H1 (cell line): ENCODE data around the gene IFT74. TPM values are rescaled to one million over a fixed set of nuclear protein-coding genes. Genes with fewer than 3 reads are reported as not detected.

ENCODE experiments used
- CTCF ChIA-PET: fragments of 300-600 bp; sonication (Branson Sonifier 250); formaldehyde crosslinking; loops from one replicate; lab custom pipeline; 2021; ENCODE audit not compliant: partially characterized antibody; lab: Charles Lee
- POLR2A ChIA-PET: fragments of 300-600 bp; sonication (Branson Sonifier 250); formaldehyde crosslinking; loops from one replicate; lab custom pipeline; 2021; ENCODE audit warnings: inconsistent platforms; ENCODE audit not compliant: partially characterized antibody; lab: Charles Lee
- DNase-seq, 2 experiments: peaks; one replicate each; pipeline versions ENCODE4 v3.0.0 to v3.0.0-alpha.2; 2010 to 2022; ENCODE audit warnings: low spot score in 2 of 2, low read depth in 1 of 2, mixed read lengths in 1 of 2
- FAIRE-seq: peaks from 2 replicates; lab custom pipeline; 2011; peaks lifted over from hg19 to GRCh38; lab: Jason Lieb, UNC
- H2AFZ ChIP-seq: 2 replicates; pipeline ENCODE4 v1.8.1; 2012; ENCODE audit warnings: low read length, inconsistent platforms
- H2AK5ac ChIP-seq: 2 replicates; pipeline ENCODE4 v1.6.1; 2013; ENCODE audit warnings: low read depth, low read length
- H2BK120ac ChIP-seq: replicated peaks from 2 replicates; pipeline ENCODE3; 2013; ENCODE audit warnings: low read depth, low read length, inconsistent platforms
- H2BK12ac ChIP-seq: 2 replicates; pipeline ENCODE4 v1.6.1; 2013; ENCODE audit warnings: low read depth, low read length
- H2BK15ac ChIP-seq: 2 replicates; pipeline ENCODE4 v1.6.1; 2013; ENCODE audit warnings: low read length
- H2BK20ac ChIP-seq: 2 replicates; pipeline ENCODE4 v1.6.1; 2013; ENCODE audit warnings: low read length
- H2BK5ac ChIP-seq: 2 replicates; pipeline ENCODE4 v1.6.1; 2013; ENCODE audit warnings: low read depth, low read length
- H3K14ac ChIP-seq: 2 replicates; pipeline ENCODE4 v1.6.1; 2013; ENCODE audit warnings: inconsistent platforms; ENCODE audit not compliant: insufficient read length
- H3K18ac ChIP-seq: 2 replicates; pipeline ENCODE4 v1.6.1; 2013; ENCODE audit warnings: low read length; ENCODE audit errors: extremely low read depth
- H3K23ac ChIP-seq: 2 replicates; pipeline ENCODE4 v1.6.1; 2013; ENCODE audit warnings: inconsistent platforms; ENCODE audit not compliant: insufficient read length
- H3K23me2 ChIP-seq: 2 replicates; pipeline ENCODE4 v1.6.1; 2013; ENCODE audit warnings: low read depth, low read length
- H3K27ac ChIP-seq: 2 replicates; pipeline ENCODE4 v1.6.1; 2011; ENCODE audit warnings: low read depth, low read length, inconsistent platforms
- H3K27me3 ChIP-seq, 4 experiments: replicated peaks in 1 of 4; 1 replicate in 1 of 4; 2 replicates in 3 of 4; pipeline versions ENCODE4 v1.6.1 to v1.8.1; 2011 to 2013; ENCODE audit warnings: low read length in 3 of 4, mild to moderate bottlenecking in 3 of 4, inconsistent platforms in 2 of 4, mixed read lengths in 2 of 4, moderate library complexity in 1 of 4; ENCODE audit not compliant: control insufficient read depth in 3 of 4, insufficient read depth in 3 of 4; ENCODE audit errors: extremely low read depth in 1 of 4
- H3K36me3 ChIP-seq, 4 experiments: 2 replicates each; pipeline versions ENCODE4 v1.6.1 to v1.8.1; 2011 to 2013; ENCODE audit warnings: mild to moderate bottlenecking in 4 of 4, low read length in 3 of 4, moderate library complexity in 2 of 4, control low read depth in 1 of 4, inconsistent platforms in 1 of 4; ENCODE audit not compliant: insufficient read depth in 4 of 4, control insufficient read depth in 2 of 4
- H3K4ac ChIP-seq: replicated peaks from 2 replicates; pipeline ENCODE3; 2013; ENCODE audit warnings: low read length, low read depth, mixed read lengths, inconsistent platforms; ENCODE audit not compliant: insufficient read length
- H3K4me1 ChIP-seq, 4 experiments: replicated peaks in 1 of 4; 1 replicate in 1 of 4; 2 replicates in 3 of 4; pipeline versions ENCODE4 v1.6.1 to v1.8.1; 2011 to 2013; ENCODE audit warnings: low read length in 3 of 4, inconsistent platforms in 2 of 4, mixed read lengths in 1 of 4; ENCODE audit not compliant: insufficient read depth in 4 of 4, control insufficient read depth in 3 of 4
- H3K4me2 ChIP-seq, 2 experiments: 2 replicates each; pipeline versions ENCODE4 v1.6.1 to v1.8.1; 2011 to 2013; ENCODE audit warnings: low read depth in 2 of 2, low read length in 2 of 2, control low read depth in 1 of 2, inconsistent platforms in 1 of 2, mild to moderate bottlenecking in 1 of 2; ENCODE audit not compliant: insufficient read depth in 1 of 2
- H3K4me3 ChIP-seq, 4 experiments: fragments of 200-600, 300-600 bp in 1 of 4; sonication (generic), shearing (Covaris generic), sonication (Bioruptor Twin) in 1 of 4; 2 replicates each; pipeline versions ENCODE4 v1.5.1 to v1.8.1; 2011 to 2016; ENCODE audit warnings: low read length in 4 of 4, low read depth in 3 of 4, control low read depth in 2 of 4, inconsistent platforms in 2 of 4, mild to moderate bottlenecking in 2 of 4, mixed read lengths in 1 of 4, moderate library complexity in 1 of 4; ENCODE audit not compliant: insufficient read depth in 2 of 4; ENCODE audit errors: extremely low read depth in 1 of 4
- H3K56ac ChIP-seq: replicated peaks from 2 replicates; pipeline ENCODE3; 2013; ENCODE audit warnings: low read depth, mild to moderate bottlenecking, mixed read lengths, low read length, inconsistent platforms; ENCODE audit not compliant: insufficient read length
- H3K79me1 ChIP-seq: 2 replicates; pipeline ENCODE4 v1.6.1; 2013; ENCODE audit warnings: low read depth, low read length, control low read depth
- H3K79me2 ChIP-seq, 2 experiments: 2 replicates each; pipeline versions ENCODE4 v1.6.1 to v1.8.1; 2012 to 2013; ENCODE audit warnings: low read length in 2 of 2, mild to moderate bottlenecking in 2 of 2, inconsistent platforms in 1 of 2; ENCODE audit not compliant: insufficient read depth in 2 of 2, control insufficient read depth in 1 of 2
- H3K9ac ChIP-seq, 4 experiments: replicated peaks in 1 of 4; 1 replicate in 1 of 4; 2 replicates in 3 of 4; pipeline versions ENCODE4 v1.6.1 to v1.8.1; 2011 to 2013; ENCODE audit warnings: low read depth in 3 of 4, low read length in 3 of 4, control low read depth in 2 of 4, mild to moderate bottlenecking in 2 of 4, moderate library complexity in 2 of 4, inconsistent platforms in 1 of 4; ENCODE audit errors: extremely low read depth in 1 of 4
- H3K9me3 ChIP-seq, 2 experiments: 2 replicates each; pipeline versions ENCODE4 v1.6.1 to v1.8.1; 2012 to 2013; ENCODE audit warnings: mild to moderate bottlenecking in 2 of 2, moderate library complexity in 2 of 2, control low read depth in 1 of 2, inconsistent platforms in 1 of 2, low read depth in 1 of 2, low read length in 1 of 2, mixed read lengths in 1 of 2; ENCODE audit not compliant: insufficient read depth in 2 of 2
- H4K20me1 ChIP-seq, 2 experiments: replicated peaks in 1 of 2; 2 replicates each; pipeline versions ENCODE3 to v1.8.1; 2011 to 2013; ENCODE audit warnings: inconsistent platforms in 2 of 2, low read length in 2 of 2, mild to moderate bottlenecking in 1 of 2; ENCODE audit not compliant: insufficient read depth in 2 of 2, control insufficient read depth in 1 of 2
- H4K5ac ChIP-seq: 2 replicates; pipeline ENCODE4 v1.6.1; 2013; ENCODE audit warnings: low read length, low read depth, mixed read lengths, inconsistent platforms; ENCODE audit not compliant: insufficient read length
- H4K8ac ChIP-seq: 2 replicates; pipeline ENCODE4 v1.8.0; 2013; ENCODE audit warnings: mild to moderate bottlenecking, moderate library complexity, low read length, inconsistent platforms; ENCODE audit not compliant: insufficient read depth; ENCODE audit errors: extremely low read depth
- H4K91ac ChIP-seq: replicated peaks from 2 replicates; pipeline ENCODE3; 2013; ENCODE audit warnings: low read length, mixed read lengths, inconsistent platforms; ENCODE audit not compliant: insufficient read length
- CHD1 ChIP-seq: IDR thresholded peaks from 2 replicates; pipeline ENCODE4 v1.6.1; 2012; ENCODE audit warnings: low read depth, low read length, improper control_type of control experiment
- NRF1 ChIP-seq: IDR thresholded peaks from 2 replicates; pipeline ENCODE4 v1.6.1; 2011; ENCODE audit warnings: mild to moderate bottlenecking, low read depth, low read length, improper control_type of control experiment
- POLR2A ChIP-seq, 2 experiments: IDR thresholded peaks; 1 replicate in 1 of 2; 2 replicates in 1 of 2; pipeline ENCODE4 v1.6.1; 2011; ENCODE audit warnings: low read depth in 2 of 2, low read length in 2 of 2, mild to moderate bottlenecking in 2 of 2; ENCODE audit errors: control extremely low read depth in 1 of 2
- POU5F1 ChIP-seq: IDR thresholded peaks from 2 replicates; pipeline ENCODE4 v1.6.1; 2011; ENCODE audit warnings: low read depth, mild to moderate bottlenecking, low read length, moderate library complexity
- SRF ChIP-seq: IDR thresholded peaks from 2 replicates; pipeline ENCODE4 v1.6.1; 2011; ENCODE audit warnings: mild to moderate bottlenecking, low read depth, low read length, moderate library complexity
- polyA plus RNA-seq, 7 experiments: library from polyadenylated mRNA; depleted of rRNA in 3 of 7; stranded (reverse) in 5 of 7; unstranded in 2 of 7; fragments of >200 nt in 5 of 7; fragments of 200-250 nt in 2 of 7; gene quantifications; 1 replicate in 5 of 7; 2 replicates in 1 of 7; 4 replicates in 1 of 7; pipeline versions ENCODE4 v1.2.1 to v1.2.3, GENCODE V29; 2011 to 2013; ENCODE audit warnings: missing spikeins in 2 of 7, mixed read lengths in 2 of 7
- total RNA-seq: library from RNA; stranded (reverse); fragmentation: NEBNext Ultra II Directional; extraction: Animal tissue kit (Norgen Biotek cat#: 25700); gene quantifications from 2 replicates; pipeline ENCODE4 v1.2.1, GENCODE V29; 2021

The IFT74 gene
- total and polyA plus RNA-seq, 2 of the 8 experiments (the other 6 are each of a cell fraction or from before 2014, with no cell fraction given): 4.4 to 17.8 TPM

DNA sequence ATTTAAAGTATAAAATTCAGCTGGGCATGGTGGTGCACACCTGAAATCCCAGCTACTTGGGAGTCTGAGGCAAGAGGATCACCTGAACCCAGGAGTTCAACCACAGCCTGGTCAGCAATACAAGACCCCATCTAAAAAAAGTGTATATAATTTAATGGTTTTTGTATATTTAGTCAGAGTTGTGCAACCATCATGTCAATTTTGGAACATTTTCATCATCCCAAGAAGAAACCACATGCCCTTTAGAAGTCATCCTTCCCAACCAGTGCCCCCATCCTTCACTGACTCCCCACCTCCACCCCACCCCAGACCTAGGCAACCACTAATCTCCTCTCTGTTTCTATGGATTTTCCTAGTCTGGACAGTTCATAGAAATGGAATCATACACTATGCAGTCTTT is 134.0 kb downstream of the IFT74 start:
- H3K27me3 ChIP-seq: no peaks in the 10 kb centered on the region
- no peak overlapping the region for H2AK5ac ChIP-seq
- no peak overlapping the region for H3K4me3 ChIP-seq
- DNase-seq: no peak
- no peak overlapping the region for H4K91ac ChIP-seq
- no peak overlapping the region for H3K56ac ChIP-seq
- no peak overlapping the region for H3K14ac ChIP-seq
- H3K4me2 ChIP-seq: no peak overlapping the region
- H2BK12ac ChIP-seq: no peak overlapping the region
- H4K8ac ChIP-seq: no peak overlapping the region
- H3K9me3 ChIP-seq: peaks cover 0 to 7% of the 10 kb centered on the region in 2 experiments; a peak in 1 of 4 replicates
- H2BK15ac ChIP-seq: no peak overlapping the region
- POLR2A ChIA-PET: no interaction called here
- H4K20me1 ChIP-seq: no peaks in the 10 kb centered on the region
- no peak overlapping the region for H3K23ac ChIP-seq
- CTCF ChIA-PET: no interaction called here
- no peaks in the 10 kb centered on the region for H3K79me2 ChIP-seq
- no peak overlapping the region for H2BK20ac ChIP-seq
- no peak overlapping the region for H2AFZ ChIP-seq
- no peak overlapping the region for H3K18ac ChIP-seq
- H3K79me1 ChIP-seq: no peaks in the 10 kb centered on the region
- H3K4ac ChIP-seq: no peak overlapping the region
- H2BK120ac ChIP-seq: no peak overlapping the region
- H2BK5ac ChIP-seq: no peak overlapping the region
- no peak overlapping the region for H4K5ac ChIP-seq
- no peak for TF ChIP-seq SRF
- no peak for TF ChIP-seq NRF1
- no peak for TF ChIP-seq POU5F1
- no peak for TF ChIP-seq POLR2A (IDR thresholded peaks at IDR 0.05; ENCODE audit: control extremely low read depth in 1 of 2, low read depth in 2 of 2, low read length in 2 of 2)
- TF ChIP-seq CHD1: no peak
- no peak overlapping the region for H3K27ac ChIP-seq
- no peaks in the 10 kb centered on the region for H3K4me1 ChIP-seq
- H3K36me3 ChIP-seq: no peaks in the 10 kb centered on the region
- no peak overlapping the region for H3K9ac ChIP-seq
- H3K23me2 ChIP-seq: no peaks in the 10 kb centered on the region
- FAIRE-seq: no peak
